Gastroesophageal sphincter (tissue), 4 donors: ENCODE data around the gene DNTT. TPM values are rescaled to one million over a fixed set of nuclear protein-coding genes. Genes with fewer than 3 reads are reported as not detected.

ENCODE experiments used
- ATAC-seq: fragments of 150-250 bp; one replicate; pipeline ENCODE4 v1.9.1; 2016; ENCODE audit warnings: mild to moderate bottlenecking, moderate library complexity
- H3K27ac ChIP-seq, 4 donors: fragments of 200-600 bp; sonication (generic) in 3 of 4; 1 replicate in 3 of 4; 2 replicates in 1 of 4; pipeline ENCODE4 v1.5.1; 2016 to 2019
- H3K27me3 ChIP-seq: fragments of 200-600 bp; sonication (generic); one replicate; pipeline ENCODE4 v1.5.1; 2019
- H3K36me3 ChIP-seq, 2 donors: fragments of 200-600 bp; sonication (generic); one replicate each; pipeline ENCODE4 v1.5.1; 2019; ENCODE audit warnings: control low read depth in 1 of 2
- H3K4me1 ChIP-seq, 3 donors: fragments of 200-600 bp; sonication (generic); 1 replicate in 2 of 3; 2 replicates in 1 of 3; pipeline ENCODE4 v1.5.1; 2016 to 2019; ENCODE audit warnings: control low read depth in 2 of 3
- H3K4me3 ChIP-seq, 2 donors: fragments of 200-600 bp; sonication (generic); one replicate each; pipeline ENCODE4 v1.5.1; 2019; ENCODE audit warnings: mild to moderate bottlenecking in 1 of 2, moderate library complexity in 1 of 2
- H3K9me3 ChIP-seq, 3 donors: fragments of 200-600 bp; sonication (generic); one replicate each; pipeline ENCODE4 v1.5.1; 2017 to 2019; ENCODE audit warnings: control low read depth in 2 of 3
- EP300 ChIP-seq: sonication (generic); formaldehyde crosslinking; IDR thresholded peaks from one replicate; pipeline ENCODE4 v1.6.1; 2017; ENCODE audit warnings: antibody characterized with exemption, mild to moderate bottlenecking
- POLR2A ChIP-seq, 2 donors: fragments of 450-650 bp; IDR thresholded peaks; one replicate each; pipeline ENCODE4 v1.6.1; 2017; ENCODE audit warnings: antibody characterized with exemption in 2 of 2, mild to moderate bottlenecking in 2 of 2, moderate library complexity in 1 of 2
- POLR2AphosphoS5 ChIP-seq: sonication (generic); formaldehyde crosslinking; IDR thresholded peaks from one replicate; pipeline ENCODE4 v1.6.1; 2017; ENCODE audit warnings: antibody characterized with exemption
- WGBS, 2 donors: methylation state at CpG; one replicate each; pipeline ENCODE4 v1.1.5; 2018; ENCODE audit warnings: low coverage in 1 of 2; 5-methylcytosine and 5-hydroxymethylcytosine counted together
- total RNA-seq, 4 donors: library from RNA; depleted of rRNA; stranded (reverse); fragments of >200 nt; gene quantifications; one replicate each; pipeline ENCODE4 v1.1.0, GENCODE V29; 2016
- TF ChIP-seq, protein P1 (sequence below), 4 experiments: fragments of 200-600 bp in 2 of 4; fragments of 450-650 bp in 2 of 4; sonication (generic) in 1 of 4; IDR thresholded peaks; one replicate each; pipeline ENCODE4 v1.5.1; 2017 to 2019; ENCODE audit warnings: antibody characterized with exemption in 4 of 4, mild to moderate bottlenecking in 2 of 4, moderate library complexity in 2 of 4

Gene DNTT
- total RNA-seq, 4 donors from 2014 or later = not detected

- no peak overlapping the region for H3K27ac ChIP-seq
- ATAC-seq = no peak
- H3K4me3 ChIP-seq = no peak overlapping the region
- no peak for TF ChIP-seq EP300
- no peak for TF ChIP-seq POLR2A (IDR thresholded peaks at IDR 0.05)
- TF ChIP-seq POLR2AphosphoS5 = no peak
- TF ChIP-seq, protein P1, sequence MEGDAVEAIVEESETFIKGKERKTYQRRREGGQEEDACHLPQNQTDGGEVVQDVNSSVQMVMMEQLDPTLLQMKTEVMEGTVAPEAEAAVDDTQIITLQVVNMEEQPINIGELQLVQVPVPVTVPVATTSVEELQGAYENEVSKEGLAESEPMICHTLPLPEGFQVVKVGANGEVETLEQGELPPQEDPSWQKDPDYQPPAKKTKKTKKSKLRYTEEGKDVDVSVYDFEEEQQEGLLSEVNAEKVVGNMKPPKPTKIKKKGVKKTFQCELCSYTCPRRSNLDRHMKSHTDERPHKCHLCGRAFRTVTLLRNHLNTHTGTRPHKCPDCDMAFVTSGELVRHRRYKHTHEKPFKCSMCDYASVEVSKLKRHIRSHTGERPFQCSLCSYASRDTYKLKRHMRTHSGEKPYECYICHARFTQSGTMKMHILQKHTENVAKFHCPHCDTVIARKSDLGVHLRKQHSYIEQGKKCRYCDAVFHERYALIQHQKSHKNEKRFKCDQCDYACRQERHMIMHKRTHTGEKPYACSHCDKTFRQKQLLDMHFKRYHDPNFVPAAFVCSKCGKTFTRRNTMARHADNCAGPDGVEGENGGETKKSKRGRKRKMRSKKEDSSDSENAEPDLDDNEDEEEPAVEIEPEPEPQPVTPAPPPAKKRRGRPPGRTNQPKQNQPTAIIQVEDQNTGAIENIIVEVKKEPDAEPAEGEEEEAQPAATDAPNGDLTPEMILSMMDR (IDR thresholded peaks at IDR 0.05) = no peak
- H3K9me3 ChIP-seq = no peaks in the 10 kb centered on the region
- WGBS, 2 donors = 68 to 73% methylated on average over 2 of the region's 2 CpGs
- H3K36me3 ChIP-seq = no peaks in the 10 kb centered on the region
- peaks cover 8% of the 10 kb centered on the region for H3K27me3 ChIP-seq
- peaks cover 0 to 24% (median 0%) of the 10 kb centered on the region in 3 donors for H3K4me1 ChIP-seq
Measured at GRCh38 chr10:96387161-96387560, 82.9 kb downstream of the DNTT start.

DNA sequence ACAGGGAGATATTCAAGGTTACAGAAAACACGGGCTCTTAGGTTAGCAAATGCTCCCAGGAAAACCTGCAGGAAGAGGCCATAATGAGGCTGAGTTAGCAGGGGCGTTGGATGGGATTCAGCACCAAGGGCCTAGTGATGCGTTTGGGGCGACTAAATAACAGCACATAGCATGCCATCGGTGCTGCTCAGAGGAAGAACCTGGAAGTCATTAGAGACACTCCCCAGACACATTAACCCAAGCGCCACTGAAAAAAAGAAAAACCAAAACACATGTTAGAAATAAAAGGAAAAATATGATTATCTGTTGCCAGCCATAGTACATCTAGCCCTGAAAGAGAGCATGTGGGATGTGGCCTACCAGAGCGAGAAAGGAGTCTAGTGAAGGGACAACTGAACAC lies 83.4 kb downstream of the DNTT start:
- no peak for ATAC-seq
- Histone ChIP-seq H3K4me1 (peaks cover 0 to 24% (median 0%) of the 10 kb centered on the region in 3 donors), H3K4me3 (no peak overlapping the region), H3K36me3 (no peaks in the 10 kb centered on the region), H3K27me3 (peaks cover 8% of the 10 kb centered on the region), H3K27ac (no peak overlapping the region), H3K9me3 (no peaks in the 10 kb centered on the region)
- WGBS, 2 donors = 75 to 80% methylated on average over 2 to 7 of the region's 7 CpGs
- TF ChIP-seq POLR2AphosphoS5 (no peak), EP300 (no peak), POLR2A (IDR thresholded peaks at IDR 0.05) (no peak)
- TF ChIP-seq, protein P1 (IDR thresholded peaks at IDR 0.05) = no peak

Other genes with a start within 250 kb of the DNTT start
- 10 to 100 TPM; 14.4 to 26.3 (median 16.4) TPM for gene ZNF518A, start 174.1 kb upstream of the DNTT start, total RNA-seq
- 1 to 10 TPM in 2 of 4 donors, under 1 TPM in 2; 0.27 to 2.4 (median 1.6) TPM for gene BLNK, start 32.9 kb upstream of the DNTT start, total RNA-seq
- not detected for gene OPALIN, start 54.6 kb downstream of the DNTT start, total RNA-seq
- under 1 TPM in 2 of 4 donors, not detected in 2; 0.20 to 0.31 TPM for gene TLL2, start 209.5 kb downstream of the DNTT start, total RNA-seq